ENCODE measurements around the gene AGBL4.

The AGBL4 gene

GRCh38 chr1:48693674-48694320 is 1330.0 kb downstream of the AGBL4 start:
- CTCF ChIA-PET, result interaction anchor here (0.8 to 3.3 kb wide), 3 partner anchors 16 to 141 kb away, joined by 3 to 16 read pairs (median 3); no protein-coding TSS in a partner anchor

More at GRCh38 chr1:48693674-48694320, 1330.0 kb downstream of the AGBL4 start:
- Histone ChIP-seq H3K4me3 (ENCODE audit: low read depth, low read length) (no peak overlapping the region), H3K36me3 (ENCODE audit: control insufficient read depth in 2 of 2, insufficient read depth in 1 of 2, low read length in 2 of 2) (no peaks in the 10 kb centered on the region), H3K27ac (ENCODE audit: extremely low read depth, low read depth, low read length) (no peak overlapping the region), H3K9me3 (ENCODE audit: control insufficient read depth, insufficient read depth, low read depth, low read length) (no peaks in the 10 kb centered on the region), H3K4me1 (ENCODE audit: control insufficient read depth, insufficient read depth, low read length) (no peaks in the 10 kb centered on the region)
- POLR2A ChIA-PET, result no interaction called here
- no peak for TF ChIP-seq ZNF548 (tag by site-specific recombination; IDR thresholded peaks at IDR 0.05)
- no peak for TF ChIP-seq ZNF26 (tag by site-specific recombination; IDR thresholded peaks at IDR 0.05)
- TF ChIP-seq ZNF560 (tag by site-specific recombination; IDR thresholded peaks at IDR 0.05; ENCODE audit: borderline replicate concordance), result no peak
- TF ChIP-seq ZNF214 (tag by site-specific recombination; IDR thresholded peaks at IDR 0.05; ENCODE audit: borderline replicate concordance), result no peak
- TF ChIP-seq FEZF1 (tag by site-specific recombination; IDR thresholded peaks at IDR 0.05), result no peak
- TF ChIP-seq ZNF830 (tag by site-specific recombination; IDR thresholded peaks at IDR 0.05; ENCODE audit: low read depth), result no peak
- TF ChIP-seq, protein P1, sequence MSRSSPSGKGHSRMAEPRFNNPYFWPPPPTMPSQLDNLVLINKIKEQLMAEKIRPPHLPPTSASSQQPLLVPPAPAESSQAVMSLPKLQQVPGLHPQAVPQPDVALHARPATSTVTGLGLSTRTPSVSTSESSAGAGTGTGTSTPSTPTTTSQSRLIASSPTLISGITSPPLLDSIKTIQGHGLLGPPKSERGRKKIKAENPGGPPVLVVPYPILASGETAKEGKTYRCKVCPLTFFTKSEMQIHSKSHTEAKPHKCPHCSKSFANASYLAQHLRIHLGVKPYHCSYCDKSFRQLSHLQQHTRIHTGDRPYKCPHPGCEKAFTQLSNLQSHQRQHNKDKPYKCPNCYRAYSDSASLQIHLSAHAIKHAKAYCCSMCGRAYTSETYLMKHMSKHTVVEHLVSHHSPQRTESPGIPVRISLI (tag by site-specific recombination; IDR thresholded peaks at IDR 0.05), result no peak
- TF ChIP-seq ZNF146 (tag by site-specific recombination; IDR thresholded peaks at IDR 0.05), result no peak
- TF ChIP-seq ZNF112 (tag by site-specific recombination; IDR thresholded peaks at IDR 0.05), result no peak
- no peak for TF ChIP-seq SETDB1 (IDR thresholded peaks at IDR 0.05; ENCODE audit: insufficient read length, low read length)
- TF ChIP-seq ZNF558 (tag by site-specific recombination; IDR thresholded peaks at IDR 0.05), result no peak
- TF ChIP-seq, protein P2, sequence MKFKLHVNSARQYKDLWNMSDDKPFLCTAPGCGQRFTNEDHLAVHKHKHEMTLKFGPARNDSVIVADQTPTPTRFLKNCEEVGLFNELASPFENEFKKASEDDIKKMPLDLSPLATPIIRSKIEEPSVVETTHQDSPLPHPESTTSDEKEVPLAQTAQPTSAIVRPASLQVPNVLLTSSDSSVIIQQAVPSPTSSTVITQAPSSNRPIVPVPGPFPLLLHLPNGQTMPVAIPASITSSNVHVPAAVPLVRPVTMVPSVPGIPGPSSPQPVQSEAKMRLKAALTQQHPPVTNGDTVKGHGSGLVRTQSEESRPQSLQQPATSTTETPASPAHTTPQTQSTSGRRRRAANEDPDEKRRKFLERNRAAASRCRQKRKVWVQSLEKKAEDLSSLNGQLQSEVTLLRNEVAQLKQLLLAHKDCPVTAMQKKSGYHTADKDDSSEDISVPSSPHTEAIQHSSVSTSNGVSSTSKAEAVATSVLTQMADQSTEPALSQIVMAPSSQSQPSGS (tag by site-specific recombination; IDR thresholded peaks at IDR 0.05; ENCODE audit: low read depth), result no peak
- TF ChIP-seq, protein P3, sequence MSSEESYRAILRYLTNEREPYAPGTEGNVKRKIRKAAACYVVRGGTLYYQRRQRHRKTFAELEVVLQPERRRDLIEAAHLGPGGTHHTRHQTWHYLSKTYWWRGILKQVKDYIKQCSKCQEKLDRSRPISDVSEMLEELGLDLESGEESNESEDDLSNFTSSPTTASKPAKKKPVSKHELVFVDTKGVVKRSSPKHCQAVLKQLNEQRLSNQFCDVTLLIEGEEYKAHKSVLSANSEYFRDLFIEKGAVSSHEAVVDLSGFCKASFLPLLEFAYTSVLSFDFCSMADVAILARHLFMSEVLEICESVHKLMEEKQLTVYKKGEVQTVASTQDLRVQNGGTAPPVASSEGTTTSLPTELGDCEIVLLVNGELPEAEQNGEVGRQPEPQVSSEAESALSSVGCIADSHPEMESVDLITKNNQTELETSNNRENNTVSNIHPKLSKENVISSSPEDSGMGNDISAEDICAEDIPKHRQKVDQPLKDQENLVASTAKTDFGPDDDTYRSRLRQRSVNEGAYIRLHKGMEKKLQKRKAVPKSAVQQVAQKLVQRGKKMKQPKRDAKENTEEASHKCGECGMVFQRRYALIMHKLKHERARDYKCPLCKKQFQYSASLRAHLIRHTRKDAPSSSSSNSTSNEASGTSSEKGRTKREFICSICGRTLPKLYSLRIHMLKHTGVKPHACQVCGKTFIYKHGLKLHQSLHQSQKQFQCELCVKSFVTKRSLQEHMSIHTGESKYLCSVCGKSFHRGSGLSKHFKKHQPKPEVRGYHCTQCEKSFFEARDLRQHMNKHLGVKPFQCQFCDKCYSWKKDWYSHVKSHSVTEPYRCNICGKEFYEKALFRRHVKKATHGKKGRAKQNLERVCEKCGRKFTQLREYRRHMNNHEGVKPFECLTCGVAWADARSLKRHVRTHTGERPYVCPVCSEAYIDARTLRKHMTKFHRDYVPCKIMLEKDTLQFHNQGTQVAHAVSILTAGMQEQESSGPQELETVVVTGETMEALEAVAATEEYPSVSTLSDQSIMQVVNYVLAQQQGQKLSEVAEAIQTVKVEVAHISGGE (tag by site-specific recombination; conservative IDR thresholded peaks at IDR 0.05; ENCODE audit: low read depth), result no peak
- TF ChIP-seq OSR2 (tag by site-specific recombination; IDR thresholded peaks at IDR 0.05), result no peak
- peak; percentile 77 for TF ChIP-seq GLIS1 (tag by site-specific recombination; IDR thresholded peaks at IDR 0.05)
- no peak for TF ChIP-seq ZNF10 (tag by site-specific recombination; IDR thresholded peaks at IDR 0.05)
- TF ChIP-seq ZNF670 (tag by site-specific recombination; IDR thresholded peaks at IDR 0.05; ENCODE audit: low read depth), result no peak
- TF ChIP-seq ZNF692 (tag by site-specific recombination; IDR thresholded peaks at IDR 0.05), result no peak
- no peak for TF ChIP-seq ZNF514 (tag by site-specific recombination; IDR thresholded peaks at IDR 0.05)
- no peak for TF ChIP-seq ZNF248 (tag by site-specific recombination; IDR thresholded peaks at IDR 0.05)
- TF ChIP-seq ZFHX2 (tag by site-specific recombination; conservative IDR thresholded peaks at IDR 0.05), result 0 out of 2 replicates have a peak, but pooled peaks have one; percentile 11
- no peak for TF ChIP-seq KLF1 (tag by site-specific recombination; IDR thresholded peaks at IDR 0.05)
- TF ChIP-seq KLF9 (tag by site-specific recombination; IDR thresholded peaks at IDR 0.05; ENCODE audit: low read depth), result 0 out of 2 replicates have a peak, but pooled peaks have one; percentile 9
- TF ChIP-seq ZNF155 (tag by site-specific recombination; IDR thresholded peaks at IDR 0.05), result no peak
- TF ChIP-seq ZNF585B (tag by site-specific recombination; IDR thresholded peaks at IDR 0.05), result no peak

Data from HEK293 (cell line).